HepG2 (cell line): ENCODE results near the gene NMT2. TPM values are rescaled to one million over a fixed set of nuclear protein-coding genes. Genes with fewer than 3 reads are reported as not detected.

Source experiments
- ATAC-seq: fragments of 200-7000 bp; cut with Tn5 transposase; 3 replicates; pipeline ENCODE4 v1.9.1; 2020; ENCODE audit warnings: mild to moderate bottlenecking, moderate library complexity
- BruUV-seq: library from RNA; stranded (reverse); fragments of 400-500 nt; replicated peaks from 2 replicates; lab custom pipeline; 2021; lab: Mats Ljungman, UMichigan
- CTCF ChIA-PET: fragments of 300-600 bp; formaldehyde crosslinking; extraction: SDS; loops from one replicate; lab custom pipeline; 2021; ENCODE audit warnings: low total read pairs, inconsistent platforms, low intra/inter-chr PET ratio; lab: Yijun Ruan, JAX
- POLR2A ChIA-PET: fragments of 350-600 bp; sonication (Branson Sonifier 250); formaldehyde crosslinking; loops from one replicate; lab custom pipeline; 2020; ENCODE audit warnings: antibody characterized with exemption, inconsistent platforms; lab: Yijun Ruan, JAX
- DNase-seq: peaks from one replicate; pipeline ENCODE4 v3.0.0-alpha.2; 2015; ENCODE audit warnings: low spot score
- FAIRE-seq: peaks from 3 replicates; lab custom pipeline; 2011; peaks lifted over from hg19 to GRCh38; lab: Jason Lieb, UNC
- H2AFZ ChIP-seq: one replicate; pipeline ENCODE4 v1.6.1; 2011; ENCODE audit warnings: low read length, inconsistent platforms
- H3K27ac ChIP-seq: fragments of 300-600 bp; 3 replicates; pipeline ENCODE4 v1.8.0; 2011; ENCODE audit warnings: mixed run types, mild to moderate bottlenecking, mixed read lengths, low read length, inconsistent platforms; ENCODE audit not compliant: insufficient read depth; ENCODE audit errors: extremely low read length
- H3K27me3 ChIP-seq, 2 experiments: fragments of 200-600 bp in 1 of 2; 2 replicates in 1 of 2; 3 replicates in 1 of 2; pipeline versions ENCODE4 v1.6.0 to v1.8.0; 2011; ENCODE audit warnings: low read length in 2 of 2, mild to moderate bottlenecking in 2 of 2, moderate library complexity in 2 of 2, inconsistent platforms in 1 of 2; ENCODE audit not compliant: insufficient read depth in 2 of 2, control insufficient read depth in 1 of 2
- H3K36me3 ChIP-seq, 2 experiments: fragments of 200-600 bp in 1 of 2; replicated peaks in 1 of 2; 2 replicates in 1 of 2; 3 replicates in 1 of 2; pipeline versions ENCODE4 v1.5.1 to v1.8.0; 2011; ENCODE audit warnings: low read length in 2 of 2, inconsistent platforms in 1 of 2; ENCODE audit not compliant: insufficient read depth in 2 of 2, control insufficient read depth in 1 of 2
- H3K4me1 ChIP-seq: 2 replicates; pipeline ENCODE4 v1.5.1; 2012; ENCODE audit warnings: low read length, inconsistent platforms; ENCODE audit not compliant: insufficient read depth
- H3K4me2 ChIP-seq: 2 replicates; pipeline ENCODE4 v1.6.0; 2011; ENCODE audit warnings: low read depth, low read length, inconsistent platforms
- H3K4me3 ChIP-seq, 3 experiments: fragments of 200-600 bp in 1 of 3; sonication (generic), shearing (Covaris generic) in 1 of 3; replicated peaks in 1 of 3; 2 replicates each; pipeline ENCODE4 v1.5.1; 2011 to 2016; ENCODE audit warnings: low read length in 3 of 3, inconsistent platforms in 2 of 3, low read depth in 2 of 3, mild to moderate bottlenecking in 2 of 3, control low read depth in 1 of 3, mixed read lengths in 1 of 3; ENCODE audit not compliant: insufficient read depth in 1 of 3
- H3K79me2 ChIP-seq: one replicate; pipeline ENCODE4 v1.6.1; 2011; ENCODE audit warnings: low read length, inconsistent platforms; ENCODE audit not compliant: insufficient read depth
- H3K9ac ChIP-seq: 2 replicates; pipeline ENCODE4 v1.6.0; 2011; ENCODE audit warnings: mild to moderate bottlenecking, low read depth, low read length, inconsistent platforms; ENCODE audit not compliant: insufficient read depth
- H3K9me3 ChIP-seq: 2 replicates; pipeline ENCODE4 v1.5.1; 2012; ENCODE audit warnings: mild to moderate bottlenecking, low read length
- H4K20me1 ChIP-seq: 2 replicates; pipeline ENCODE4 v1.6.0; 2011; ENCODE audit warnings: inconsistent platforms, mild to moderate bottlenecking, low read length, moderate library complexity; ENCODE audit not compliant: insufficient read depth
- GABPA ChIP-seq, 2 experiments: IDR thresholded peaks; 2 replicates each; pipeline ENCODE4 v1.6.1; 2011 to 2016; ENCODE audit warnings: low read depth in 2 of 2, low read length in 1 of 2, missing biosample characterization in 1 of 2, missing genetic modification characterization in 1 of 2
- HDAC6 ChIP-seq: fragments of 200-600 bp; sonication (generic); IDR thresholded peaks from 2 replicates; pipeline ENCODE4 v1.7.0; 2017; ENCODE audit warnings: mild to moderate bottlenecking, antibody characterized with exemption, low read length, low read depth
- HOXA5 ChIP-seq: sonication (generic); formaldehyde crosslinking; IDR thresholded peaks from 2 replicates; pipeline ENCODE4 v1.4.0; 2020; ENCODE audit warnings: missing genetic modification reagents
- IKZF1 ChIP-seq: fragments of 450-650 bp; IDR thresholded peaks from 2 replicates; pipeline ENCODE4 v1.7.1; 2016
- MED1 ChIP-seq: sonication (generic); formaldehyde crosslinking; IDR thresholded peaks from 2 replicates; pipeline ENCODE4 v1.4.0; 2020; ENCODE audit warnings: missing genetic modification reagents
- NR2F6 ChIP-seq, 2 experiments: IDR thresholded peaks; 2 replicates each; pipeline ENCODE4 v1.6.1; 2016; ENCODE audit warnings: antibody characterized with exemption in 1 of 2, mild to moderate bottlenecking in 1 of 2
- SMAD3 ChIP-seq: sonication (generic); formaldehyde crosslinking; IDR thresholded peaks from 2 replicates; pipeline ENCODE4 v1.4.0; 2020; ENCODE audit warnings: missing genetic modification reagents
- SMAD9 ChIP-seq: sonication (generic); formaldehyde crosslinking; IDR thresholded peaks from 2 replicates; pipeline ENCODE4 v1.5.1; 2020; ENCODE audit warnings: mild to moderate bottlenecking, missing genetic modification reagents
- SRY ChIP-seq: sonication (generic); formaldehyde crosslinking; IDR thresholded peaks from 2 replicates; pipeline ENCODE4 v1.8.0; 2022; ENCODE audit warnings: mild to moderate bottlenecking, missing genetic modification reagents
- ZFP1 ChIP-seq: IDR thresholded peaks from 2 replicates; pipeline ENCODE4 v1.6.1; 2016
- ZFX ChIP-seq: sonication (generic); formaldehyde crosslinking; IDR thresholded peaks from 2 replicates; pipeline ENCODE4 v1.4.0; 2020; ENCODE audit warnings: mild to moderate bottlenecking, low read depth, missing genetic modification reagents, moderate library complexity
- ZKSCAN5 ChIP-seq: sonication (generic); formaldehyde crosslinking; IDR thresholded peaks from 2 replicates; pipeline ENCODE4 v1.5.1; 2020; ENCODE audit warnings: mild to moderate bottlenecking, missing genetic modification reagents
- ZNF234 ChIP-seq: sonication (generic); formaldehyde crosslinking; conservative IDR thresholded peaks from 2 replicates; pipeline ENCODE4 v1.5.1; 2020; ENCODE audit warnings: mild to moderate bottlenecking, missing genetic modification reagents
- ZNF607 ChIP-seq: sonication (generic); formaldehyde crosslinking; IDR thresholded peaks from 2 replicates; pipeline ENCODE4 v1.5.1; 2020; ENCODE audit warnings: missing genetic modification reagents, mild to moderate bottlenecking, borderline replicate concordance
- WGBS: methylation state at CpG from one replicate; pipeline ENCODE4 v1.1.6; 2017; ENCODE audit warnings: low lambda C conversion rate; 5-methylcytosine and 5-hydroxymethylcytosine counted together
- in situ Hi-C: cut with HindIII; loops from 2 replicates; pipeline ENCODE4 v1.10.0; 2017; ENCODE audit warnings: low pct_unique_long_range_greater_than_20kb; ENCODE audit not compliant: extremely low pct_ligation_motif_present
- intact Hi-C: fragments of 100-400 bp; cut with micrococcal nuclease; formaldehyde crosslinking; loops from one replicate; pipeline ENCODE4 v1.10.0; 2022; ENCODE audit not compliant: unreplicated experiment
- polyA plus RNA-seq, 8 experiments: library from polyadenylated mRNA; depleted of rRNA in 3 of 8; stranded (reverse) in 7 of 8; unstranded in 1 of 8; fragments of >200 nt; fragmentation: Illumina TruSeq in 4 of 8; extraction: Trizol in 4 of 8; gene quantifications; 2 replicates each; pipeline versions ENCODE4 v1.2.1 to v1.2.3, GENCODE V29; 2011 to 2016; ENCODE audit warnings: low read depth in 4 of 8, missing spikeins in 1 of 8, mixed read lengths in 1 of 8; ENCODE audit not compliant: insufficient read depth in 1 of 8
- total RNA-seq, 5 experiments: library from RNA; depleted of rRNA; stranded (reverse); fragments of >200 nt; fragmentation: Illumina TruSeq; extraction: Trizol; gene quantifications; 2 replicates each; pipeline ENCODE4 v1.2.3, GENCODE V29; 2016; ENCODE audit warnings: low read depth in 1 of 5
- TF ChIP-seq, protein P1 (sequence below): sonication (generic); formaldehyde crosslinking; IDR thresholded peaks from 2 replicates; pipeline ENCODE4 v1.4.0; 2020; ENCODE audit warnings: mild to moderate bottlenecking, missing genetic modification reagents, borderline replicate concordance
- TF ChIP-seq, protein P2 (sequence below): sonication (generic); formaldehyde crosslinking; IDR thresholded peaks from 2 replicates; pipeline ENCODE4 v1.8.1; 2023; ENCODE audit warnings: mild to moderate bottlenecking, missing genetic modification reagents
- TF ChIP-seq, protein P3 (sequence below): sonication (generic); formaldehyde crosslinking; IDR thresholded peaks from 2 replicates; pipeline ENCODE4 v1.9.0; 2022; ENCODE audit warnings: low read depth, missing genetic modification reagents
- TF ChIP-seq, protein P4 (sequence below): sonication (generic); formaldehyde crosslinking; IDR thresholded peaks from 2 replicates; pipeline ENCODE4 v1.8.0; 2022; ENCODE audit warnings: missing genetic modification reagents, mild to moderate bottlenecking, borderline replicate concordance

Gene NMT2
- total and polyA plus RNA-seq, 2 of the 13 experiments (the other 11 are each of a cell fraction or from before 2014, with no cell fraction given): 10.1 to 23.8 TPM

DNA sequence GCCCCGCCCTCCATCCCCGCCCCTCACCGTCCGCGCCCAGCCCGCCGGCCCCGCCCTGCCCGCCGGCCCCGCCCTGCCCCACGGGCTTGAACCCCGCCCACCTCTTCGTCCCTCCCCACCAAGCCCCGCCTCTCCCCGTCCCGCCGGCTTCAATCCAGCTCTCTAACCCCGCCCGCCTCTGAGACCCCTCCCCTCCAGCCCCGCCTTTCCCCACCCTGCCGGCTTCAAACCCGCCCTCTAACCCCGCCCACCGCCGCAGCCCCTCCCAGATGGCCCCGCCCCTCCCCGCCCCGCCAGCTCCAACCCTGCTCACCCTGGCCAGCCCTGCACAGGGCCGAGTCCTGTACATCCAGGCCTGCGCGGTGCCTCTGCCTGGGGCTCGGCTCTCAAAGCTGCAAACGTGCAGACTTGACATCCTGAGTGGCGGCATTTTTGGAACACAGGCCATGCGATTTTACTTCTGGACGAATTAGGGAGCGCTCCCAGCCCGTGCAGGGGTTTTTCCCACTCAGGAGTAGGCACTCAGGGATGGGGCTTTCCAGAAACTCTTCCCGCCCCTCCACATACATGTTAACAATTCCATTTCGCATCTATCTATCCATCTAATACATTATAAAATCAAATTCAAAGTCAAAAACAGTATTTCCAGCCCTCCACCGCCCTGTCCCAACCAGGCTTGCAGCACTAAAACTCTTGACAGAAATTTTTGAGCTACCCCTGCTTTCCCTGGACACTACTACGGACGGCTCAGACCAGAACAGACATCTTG lies 477 bp upstream of the NMT2 start:
- Histone ChIP-seq H3K79me2 (peaks cover 40% of the 10 kb centered on the region), H3K4me2 (peak overlapping the region; percentile 86), H4K20me1 (0 out of 2 replicates have a peak, but pooled peaks cover 3% of the 10 kb centered on the region), H3K27me3 (no peaks in the 10 kb centered on the region), H2AFZ (peak overlapping the region; percentile 62), H3K36me3 (no peaks in the 10 kb centered on the region), H3K4me3 (peak overlapping the region; percentile 62 to 65 (median 62)), H3K4me1 (peaks cover 49% of the 10 kb centered on the region), H3K27ac (peak overlapping the region; percentile 26), H3K9ac (peak overlapping the region; percentile 33), H3K9me3 (no peaks in the 10 kb centered on the region)
- BruUV-seq: no TSS peak
- peak; percentile 85 for ATAC-seq
- intact Hi-C loops: loop anchor here (10.0 kb wide), 3 partner anchors 64 to 176 kb away; no protein-coding TSS in a partner anchor
- ChIA-PET CTCF (interaction anchor here (2.0 kb wide), 1 partner anchor 41 kb away, joined by 5 read pairs; no protein-coding TSS in a partner anchor), POLR2A (interaction anchor here (0.6 to 2.3 kb wide), 11 partner anchors 9 to 291 kb away, joined by 3 to 17 read pairs (median 6); partner anchors contain the start of gene SUV39H2)
- in situ Hi-C loops: no loop called here
- WGBS: 0% methylated on average over 27 of the region's 44 CpGs
- peak; percentile 72 for DNase-seq
- FAIRE-seq: no peak
- TF ChIP-seq, protein P1, sequence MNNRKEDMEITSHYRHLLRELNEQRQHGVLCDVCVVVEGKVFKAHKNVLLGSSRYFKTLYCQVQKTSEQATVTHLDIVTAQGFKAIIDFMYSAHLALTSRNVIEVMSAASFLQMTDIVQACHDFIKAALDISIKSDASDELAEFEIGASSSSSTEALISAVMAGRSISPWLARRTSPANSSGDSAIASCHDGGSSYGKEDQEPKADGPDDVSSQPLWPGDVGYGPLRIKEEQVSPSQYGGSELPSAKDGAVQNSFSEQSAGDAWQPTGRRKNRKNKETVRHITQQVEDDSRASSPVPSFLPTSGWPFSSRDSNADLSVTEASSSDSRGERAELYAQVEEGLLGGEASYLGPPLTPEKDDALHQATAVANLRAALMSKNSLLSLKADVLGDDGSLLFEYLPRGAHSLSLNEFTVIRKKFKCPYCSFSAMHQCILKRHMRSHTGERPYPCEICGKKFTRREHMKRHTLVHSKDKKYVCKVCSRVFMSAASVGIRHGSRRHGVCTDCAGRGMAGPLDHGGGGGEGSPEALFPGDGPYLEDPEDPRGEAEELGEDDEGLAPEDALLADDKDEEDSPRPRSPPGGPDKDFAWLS (CRISPR knock-in tag): no peak
- TF ChIP-seq GABPA (IDR thresholded peaks at IDR 0.05; ENCODE audit: low read depth, low read length) (no peak), GABPA (CRISPR knock-in tag; IDR thresholded peaks at IDR 0.05; ENCODE audit: low read depth) (no peak), ZFX (CRISPR knock-in tag) (peak; percentile 43; the same call in 1 of the 2 replicates), HDAC6 (no peak), HOXA5 (CRISPR knock-in tag) (no peak), ZNF607 (CRISPR knock-in tag) (no peak), ZKSCAN5 (no peak), SMAD9 (CRISPR knock-in tag) (no peak), MED1 (CRISPR knock-in tag) (0 out of 2 replicates have a peak, but pooled peaks have one; percentile 5), NR2F6 (IDR thresholded peaks at IDR 0.05) (no peak), NR2F6 (CRISPR knock-in tag; IDR thresholded peaks at IDR 0.05) (no peak), ZFP1 (no peak), ZNF234 (CRISPR knock-in tag) (no peak), IKZF1 (no peak), SRY (CRISPR knock-in tag) (no peak), SMAD3 (CRISPR knock-in tag) (no peak)
- TF ChIP-seq, protein P2, sequence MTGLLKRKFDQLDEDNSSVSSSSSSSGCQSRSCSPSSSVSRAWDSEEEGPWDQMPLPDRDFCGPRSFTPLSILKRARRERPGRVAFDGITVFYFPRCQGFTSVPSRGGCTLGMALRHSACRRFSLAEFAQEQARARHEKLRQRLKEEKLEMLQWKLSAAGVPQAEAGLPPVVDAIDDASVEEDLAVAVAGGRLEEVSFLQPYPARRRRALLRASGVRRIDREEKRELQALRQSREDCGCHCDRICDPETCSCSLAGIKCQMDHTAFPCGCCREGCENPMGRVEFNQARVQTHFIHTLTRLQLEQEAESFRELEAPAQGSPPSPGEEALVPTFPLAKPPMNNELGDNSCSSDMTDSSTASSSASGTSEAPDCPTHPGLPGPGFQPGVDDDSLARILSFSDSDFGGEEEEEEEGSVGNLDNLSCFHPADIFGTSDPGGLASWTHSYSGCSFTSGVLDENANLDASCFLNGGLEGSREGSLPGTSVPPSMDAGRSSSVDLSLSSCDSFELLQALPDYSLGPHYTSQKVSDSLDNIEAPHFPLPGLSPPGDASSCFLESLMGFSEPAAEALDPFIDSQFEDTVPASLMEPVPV: no peak
- TF ChIP-seq, protein P3, sequence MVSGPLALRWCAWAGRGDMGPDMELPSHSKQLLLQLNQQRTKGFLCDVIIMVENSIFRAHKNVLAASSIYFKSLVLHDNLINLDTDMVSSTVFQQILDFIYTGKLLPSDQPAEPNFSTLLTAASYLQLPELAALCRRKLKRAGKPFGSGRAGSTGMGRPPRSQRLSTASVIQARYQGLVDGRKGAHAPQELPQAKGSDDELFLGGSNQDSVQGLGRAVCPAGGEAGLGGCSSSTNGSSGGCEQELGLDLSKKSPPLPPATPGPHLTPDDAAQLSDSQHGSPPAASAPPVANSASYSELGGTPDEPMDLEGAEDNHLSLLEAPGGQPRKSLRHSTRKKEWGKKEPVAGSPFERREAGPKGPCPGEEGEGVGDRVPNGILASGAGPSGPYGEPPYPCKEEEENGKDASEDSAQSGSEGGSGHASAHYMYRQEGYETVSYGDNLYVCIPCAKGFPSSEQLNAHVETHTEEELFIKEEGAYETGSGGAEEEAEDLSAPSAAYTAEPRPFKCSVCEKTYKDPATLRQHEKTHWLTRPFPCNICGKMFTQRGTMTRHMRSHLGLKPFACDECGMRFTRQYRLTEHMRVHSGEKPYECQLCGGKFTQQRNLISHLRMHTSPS: no peak
- TF ChIP-seq, protein P4, sequence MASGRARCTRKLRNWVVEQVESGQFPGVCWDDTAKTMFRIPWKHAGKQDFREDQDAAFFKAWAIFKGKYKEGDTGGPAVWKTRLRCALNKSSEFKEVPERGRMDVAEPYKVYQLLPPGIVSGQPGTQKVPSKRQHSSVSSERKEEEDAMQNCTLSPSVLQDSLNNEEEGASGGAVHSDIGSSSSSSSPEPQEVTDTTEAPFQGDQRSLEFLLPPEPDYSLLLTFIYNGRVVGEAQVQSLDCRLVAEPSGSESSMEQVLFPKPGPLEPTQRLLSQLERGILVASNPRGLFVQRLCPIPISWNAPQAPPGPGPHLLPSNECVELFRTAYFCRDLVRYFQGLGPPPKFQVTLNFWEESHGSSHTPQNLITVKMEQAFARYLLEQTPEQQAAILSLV (CRISPR knock-in tag): 0 out of 2 replicates have a peak, but pooled peaks have one; percentile 27
